ENCODE data around the gene JDP2. TPM values are rescaled to one million over a fixed set of nuclear protein-coding genes. Genes with fewer than 3 reads are reported as not detected.

JDP2 gene
- polyA plus RNA-seq, 4 donors, result 21.1 to 84.5 (median 24.1) TPM

GRCh38 chr14:75434890-75435248 is 7.0 kb downstream of the JDP2 start:
- DNase-seq (ENCODE audit: low read depth in 4 of 4, low spot score in 3 of 4), result no peak

- no peak for DNase-seq (ENCODE audit: low read depth in 4 of 4, low spot score in 3 of 4)
Observed at GRCh38 chr14:75435473-75435872, 7.7 kb downstream of the JDP2 start.

GRCh38 chr14:75437201-75438143 is 9.7 kb downstream of the JDP2 start:
- DNase-seq (ENCODE audit: low read depth in 4 of 4, low spot score in 3 of 4), result no peak

- no peak for DNase-seq (ENCODE audit: low read depth in 4 of 4, low spot score in 3 of 4)
Observed at GRCh38 chr14:75438486-75439080, 10.8 kb downstream of the JDP2 start.

- no peak for DNase-seq (ENCODE audit: low read depth in 4 of 4, low spot score in 3 of 4)
Observed at GRCh38 chr14:75439989-75440388, 12.2 kb downstream of the JDP2 start.

GRCh38 chr14:75440733-75441477 is 13.1 kb downstream of the JDP2 start:
- DNase-seq (ENCODE audit: low read depth in 4 of 4, low spot score in 3 of 4), result no peak

GRCh38 chr14:75441728-75442127 is 13.9 kb downstream of the JDP2 start:
- no peak for DNase-seq (ENCODE audit: low read depth in 4 of 4, low spot score in 3 of 4)

- no peak for DNase-seq (ENCODE audit: low read depth in 4 of 4, low spot score in 3 of 4)
Observed at GRCh38 chr14:75442166-75442565, 14.3 kb downstream of the JDP2 start.

GRCh38 chr14:75442642-75443041 is 14.8 kb downstream of the JDP2 start:
- DNase-seq (ENCODE audit: low read depth in 4 of 4, low spot score in 3 of 4), result no peak

- DNase-seq (ENCODE audit: low read depth in 4 of 4, low spot score in 3 of 4), result no peak
Observed at GRCh38 chr14:75443203-75443969, 15.6 kb downstream of the JDP2 start.

- no peak for DNase-seq (ENCODE audit: low read depth in 4 of 4, low spot score in 3 of 4)
Observed at GRCh38 chr14:75445236-75445635, 17.4 kb downstream of the JDP2 start.

- no peak for DNase-seq (ENCODE audit: low read depth in 4 of 4, low spot score in 3 of 4)
Observed at GRCh38 chr14:75445963-75446362, 18.1 kb downstream of the JDP2 start.

GRCh38 chr14:75446447-75446846 is 18.6 kb downstream of the JDP2 start:
- DNase-seq (ENCODE audit: low read depth in 4 of 4, low spot score in 3 of 4), result no peak

GRCh38 chr14:75448209-75448608 is 20.4 kb downstream of the JDP2 start:
- DNase-seq (ENCODE audit: low read depth in 4 of 4, low spot score in 3 of 4), result no peak

- DNase-seq (ENCODE audit: low read depth in 4 of 4, low spot score in 3 of 4), result no peak
Observed at GRCh38 chr14:75449036-75449435, 21.2 kb downstream of the JDP2 start.

GRCh38 chr14:75449696-75450095 is 21.9 kb downstream of the JDP2 start:
- DNase-seq (ENCODE audit: low read depth in 4 of 4, low spot score in 3 of 4), result no peak

GRCh38 chr14:75450381-75451276 is 22.8 kb downstream of the JDP2 start:
- DNase-seq (ENCODE audit: low read depth in 4 of 4, low spot score in 3 of 4), result no peak

GRCh38 chr14:75452324-75452723 is 24.5 kb downstream of the JDP2 start:
- DNase-seq (ENCODE audit: low read depth in 4 of 4, low spot score in 3 of 4), result no peak

GRCh38 chr14:75452900-75453816 is 25.3 kb downstream of the JDP2 start:
- DNase-seq (ENCODE audit: low read depth in 4 of 4, low spot score in 3 of 4), result peak; percentile 60 to 74 (median 68)

Measured in left renal pelvis (tissue), 4 donors.